ENCODE measurements around the gene SUGP2.

The SUGP2 gene

DNA sequence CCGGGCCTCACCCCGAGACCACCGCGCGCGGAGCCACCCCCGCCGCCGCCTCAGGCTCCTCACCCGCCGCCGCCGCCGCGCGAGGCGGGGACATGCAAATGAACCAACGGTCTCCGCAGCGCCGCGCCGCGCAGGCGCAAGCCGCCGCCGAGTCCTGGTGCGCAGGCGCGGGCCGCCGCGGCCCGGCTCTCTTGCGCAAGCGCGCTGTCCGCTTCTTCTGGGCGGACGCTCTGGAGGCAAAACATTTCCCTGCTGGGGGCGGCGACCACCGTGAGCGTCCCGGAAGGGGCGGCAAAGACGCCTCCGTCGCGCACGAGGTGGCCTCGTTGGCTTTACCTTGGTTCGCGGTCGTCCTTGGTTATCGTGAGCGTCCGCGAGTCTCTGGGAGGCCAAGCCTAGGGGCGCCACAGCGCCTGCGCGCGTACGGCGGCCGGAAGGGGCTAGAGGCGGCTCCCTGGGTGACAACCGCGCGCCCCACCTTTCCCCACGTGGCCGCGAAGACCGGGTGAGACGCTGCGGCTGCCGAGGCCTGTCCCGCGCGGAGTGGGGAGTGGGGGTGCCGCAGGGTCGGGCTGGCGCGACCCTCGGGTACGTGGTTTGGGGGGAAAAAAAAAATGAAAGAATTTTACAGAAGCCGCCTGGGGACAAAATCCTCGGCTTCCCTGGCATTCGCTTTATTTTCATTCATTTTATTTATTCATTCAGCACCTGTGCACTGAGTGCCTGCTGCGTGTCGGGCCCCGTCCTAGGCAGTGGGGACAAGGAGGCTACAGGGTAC, at the start of gene SUGP2, which contains the start of gene ARMC6:
TSS of gene SUGP2 (minus strand) at position 92 of the 778 bp plus-strand sequence. CDS start 2,446 bp downstream, outside the sequence.
TSS of gene ARMC6 (plus strand) at position 178 of the 778 bp plus-strand sequence. CDS start 607 bp downstream, outside the sequence.
- in situ Hi-C loops (cut with MboI; ENCODE audit: low sequenced_read_pairs): no loop called here

DNA sequence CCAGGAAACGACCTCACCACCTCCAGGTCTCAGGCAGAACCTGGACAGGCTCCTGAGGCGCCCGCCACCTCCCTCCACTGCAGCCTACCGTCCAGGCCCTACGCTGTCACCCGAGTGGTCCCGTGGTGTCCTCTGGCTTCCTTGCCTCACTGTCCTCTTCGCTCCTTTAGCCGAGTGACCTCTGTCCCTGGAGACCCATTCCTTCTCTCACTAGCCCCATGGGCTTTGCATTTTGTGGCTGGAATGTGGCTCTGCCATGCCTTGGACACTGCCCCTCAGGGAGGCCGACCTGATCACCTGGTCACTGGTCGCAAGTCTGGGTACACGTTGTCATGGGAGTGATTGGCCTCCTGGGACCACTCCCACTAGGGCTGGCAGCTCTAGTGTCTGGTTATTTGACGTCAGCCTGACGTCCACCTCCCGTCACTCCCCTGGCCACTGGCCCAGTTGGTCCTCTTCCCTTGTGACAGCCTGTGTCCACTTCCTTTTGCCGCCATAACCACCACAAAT, 48.4 kb upstream of the SUGP2 start:
- in situ Hi-C loops (cut with MboI; ENCODE audit: low sequenced_read_pairs): no loop called here

- in situ Hi-C loops (cut with MboI; ENCODE audit: low sequenced_read_pairs): no loop called here
Observed at GRCh38 chr19:19079571-19079970, 46.3 kb upstream of the SUGP2 start.

- in situ Hi-C loops (cut with MboI; ENCODE audit: low sequenced_read_pairs): no loop called here
Observed at GRCh38 chr19:19078801-19079200, 45.5 kb upstream of the SUGP2 start.

DNA sequence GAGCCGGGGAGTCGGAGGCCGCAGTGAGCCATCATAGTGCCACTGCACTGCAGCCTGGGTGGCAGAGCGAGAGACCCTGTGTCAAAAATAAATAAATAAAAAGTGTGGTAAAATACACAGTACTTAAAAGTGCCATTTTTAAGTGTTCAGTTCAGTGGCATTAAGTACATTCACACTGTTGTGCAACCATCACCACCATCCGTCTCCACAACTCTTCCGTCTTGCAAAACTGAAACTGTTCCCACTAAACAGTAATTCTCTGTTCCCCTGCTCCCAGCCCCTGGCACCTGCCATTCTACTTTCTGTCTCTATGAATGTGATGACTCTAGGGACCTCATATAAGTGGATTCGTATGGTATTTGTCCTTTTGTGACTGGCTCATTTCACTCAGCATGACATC, 43.8 kb upstream of the SUGP2 start:
- in situ Hi-C loops (cut with MboI; ENCODE audit: low sequenced_read_pairs): no loop called here

GRCh38 chr19:19076476-19076875, 43.2 kb upstream of the SUGP2 start:
- in situ Hi-C loops (cut with MboI; ENCODE audit: low sequenced_read_pairs): no loop called here

GRCh38 chr19:19075126-19075525, 41.8 kb upstream of the SUGP2 start:
- in situ Hi-C loops (cut with MboI; ENCODE audit: low sequenced_read_pairs): no loop called here

- in situ Hi-C loops (cut with MboI; ENCODE audit: low sequenced_read_pairs): no loop called here
Observed at GRCh38 chr19:19074196-19074882, 41.0 kb upstream of the SUGP2 start.

DNA sequence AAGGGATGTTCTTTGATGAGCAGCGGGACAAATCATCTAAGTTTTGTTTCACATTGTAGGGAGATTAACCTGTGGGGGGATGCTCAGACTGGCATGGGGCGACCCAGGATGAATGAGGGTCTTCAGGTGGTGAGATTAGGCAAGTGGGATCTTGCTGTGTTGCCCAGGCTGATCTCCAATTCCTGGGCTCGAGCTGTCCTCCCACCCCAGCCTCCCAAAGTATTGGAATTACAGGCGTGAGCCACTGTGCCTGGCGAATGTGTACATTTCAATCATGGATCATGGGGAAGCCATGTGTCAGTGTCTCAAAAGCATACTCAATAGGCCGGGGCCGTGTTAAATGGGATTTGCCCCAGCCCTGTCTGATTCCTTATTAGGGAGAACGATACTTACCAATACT, 38.6 kb upstream of the SUGP2 start:
- in situ Hi-C loops (cut with MboI; ENCODE audit: low sequenced_read_pairs): no loop called here

GRCh38 chr19:19068659-19069654, 35.6 kb upstream of the SUGP2 start:
- in situ Hi-C loops (cut with MboI; ENCODE audit: low sequenced_read_pairs): no loop called here

DNA sequence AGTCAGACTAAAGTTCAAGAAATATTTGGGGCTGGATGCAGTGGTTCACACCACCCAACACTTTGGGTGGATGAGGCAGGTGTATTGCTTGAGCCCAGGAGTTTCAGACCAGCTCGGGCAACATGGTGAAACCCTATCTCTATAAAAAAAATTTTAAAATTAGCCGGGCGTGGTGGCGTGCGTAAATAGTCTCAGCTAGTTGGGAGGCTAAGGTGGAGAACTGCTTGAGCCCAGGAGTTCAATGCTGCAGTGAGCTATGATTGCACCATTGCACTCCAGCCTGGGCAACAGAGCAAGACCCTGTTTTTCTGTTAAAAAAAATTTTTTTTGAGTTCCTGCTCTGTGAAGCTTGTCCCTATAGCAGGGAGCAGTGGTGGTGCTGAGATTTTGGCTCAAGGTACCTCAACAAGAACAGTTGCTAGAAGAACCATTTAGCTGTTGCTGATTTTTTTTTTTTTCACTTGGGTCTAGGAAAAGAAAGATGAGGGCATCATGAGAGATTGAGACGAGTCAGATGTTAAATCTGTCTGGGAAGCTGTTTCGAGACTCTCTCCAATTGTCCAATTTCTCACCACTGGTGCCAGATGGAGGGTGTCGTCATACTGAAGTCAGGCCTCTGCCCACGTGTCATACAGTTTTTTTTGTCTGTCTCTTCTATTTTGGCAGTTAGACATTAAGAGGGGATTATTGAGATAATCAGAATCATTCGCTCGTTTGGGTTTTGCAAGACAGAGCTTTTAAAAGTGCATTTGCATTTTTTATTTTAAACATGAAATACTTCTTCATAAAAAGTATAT, 34.2 kb upstream of the SUGP2 start:
- in situ Hi-C loops (cut with MboI; ENCODE audit: low sequenced_read_pairs): no loop called here

- in situ Hi-C loops (cut with MboI; ENCODE audit: low sequenced_read_pairs): no loop called here
Observed at GRCh38 chr19:19064811-19065745, 31.8 kb upstream of the SUGP2 start.

- in situ Hi-C loops (cut with MboI; ENCODE audit: low sequenced_read_pairs): no loop called here
Observed at GRCh38 chr19:19064098-19064722, 30.9 kb upstream of the SUGP2 start.

DNA sequence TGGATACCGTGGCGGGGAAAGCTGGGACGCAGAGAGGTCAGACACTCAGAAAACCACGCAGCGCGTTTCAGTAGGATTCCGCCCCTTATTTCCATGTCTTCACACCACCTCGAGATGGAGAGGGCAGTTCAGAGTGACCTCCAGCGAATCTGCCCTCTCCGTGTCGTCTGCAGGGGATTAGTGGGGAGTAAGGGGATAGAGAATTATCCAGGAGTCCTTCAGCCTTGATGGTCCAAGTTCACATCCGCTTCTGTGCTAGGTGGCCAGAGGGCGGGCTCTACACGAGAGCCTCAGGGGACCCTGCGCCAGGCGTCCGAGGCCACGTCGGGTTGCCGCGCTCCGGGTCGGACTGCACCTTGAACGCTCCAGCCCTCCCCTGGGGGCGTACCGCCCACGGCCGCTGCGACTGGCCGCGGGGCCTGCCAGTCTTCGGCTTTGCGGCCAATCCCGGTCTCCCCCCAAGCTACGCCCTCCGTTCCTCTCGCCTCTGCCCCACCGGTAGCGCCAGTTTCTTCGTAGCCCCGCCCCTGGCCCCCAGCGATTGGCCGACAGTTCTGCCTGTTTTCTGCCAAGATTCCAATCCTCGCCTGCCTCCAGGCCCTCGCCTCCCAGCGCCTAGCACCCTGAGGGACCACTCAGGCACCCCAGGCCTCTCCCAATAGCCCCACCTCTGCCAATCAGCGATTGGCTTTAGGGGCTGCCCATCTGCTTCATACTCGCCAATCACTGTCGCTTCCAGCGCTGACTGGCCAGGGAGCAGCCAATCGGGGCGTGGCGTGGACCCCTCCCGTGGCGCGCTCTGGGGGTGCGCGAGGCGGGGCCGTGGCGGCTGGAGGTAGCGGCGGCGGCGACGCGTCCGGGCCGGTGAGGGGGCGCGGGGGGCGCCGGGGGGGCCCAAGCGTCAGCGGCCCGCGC, 30.1 kb upstream of the SUGP2 start, which contains the start of gene SLC25A42:
TSS of gene SLC25A42 (plus strand) at position 812 of the 915 bp plus-strand sequence. CDS start 32,131 bp downstream, outside the sequence.
- in situ Hi-C loops (cut with MboI; ENCODE audit: low sequenced_read_pairs): no loop called here

DNA sequence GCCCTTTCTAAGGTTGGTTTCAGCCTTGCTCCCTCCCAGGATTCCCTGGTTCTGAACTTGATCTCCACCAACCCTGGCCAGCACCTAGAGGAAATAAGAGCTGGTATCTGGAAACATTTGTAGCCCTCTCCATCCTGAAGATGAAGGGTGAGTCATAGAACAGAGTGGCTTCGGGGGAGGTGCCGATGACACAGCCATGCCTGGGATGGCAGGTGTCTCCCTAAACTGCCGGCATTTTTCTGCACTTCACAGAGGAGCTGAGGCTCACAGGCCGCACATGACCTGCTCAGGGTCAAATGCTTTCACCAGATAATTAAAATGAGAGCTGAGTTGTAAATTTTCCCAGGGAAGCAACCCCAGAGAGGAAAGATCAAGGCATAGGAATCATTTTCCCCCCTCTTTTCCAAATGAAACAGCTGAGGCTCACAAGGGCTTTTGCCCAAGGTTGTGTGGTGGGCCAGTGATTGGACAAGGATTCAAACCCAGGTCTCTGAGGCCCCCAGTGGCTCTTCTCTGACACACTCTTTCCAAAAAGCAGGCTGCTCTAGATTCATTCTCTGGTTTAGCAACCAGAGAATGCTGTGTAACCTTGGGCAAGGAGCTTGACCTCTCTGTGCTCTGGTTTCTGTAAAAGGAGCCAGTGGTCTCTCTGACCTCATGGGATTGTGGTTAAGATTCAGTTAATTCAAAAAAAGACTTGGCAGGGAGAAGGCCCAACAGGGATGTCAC, 29.3 kb upstream of the SUGP2 start:
- in situ Hi-C loops (cut with MboI; ENCODE audit: low sequenced_read_pairs): no loop called here

GRCh38 chr19:19061506-19061905, 28.2 kb upstream of the SUGP2 start:
- in situ Hi-C loops (cut with MboI; ENCODE audit: low sequenced_read_pairs): no loop called here

Data from hTERT RPE-1 (cell line).